Ureter (tissue), 1 donor: Measurements from ENCODE around the gene SCAF8. TPM values are rescaled to one million over a fixed set of nuclear protein-coding genes. Genes with fewer than 3 reads are reported as not detected.
"Not testable (repeated sequence)": the region's sequence is repeated elsewhere in the genome, so short reads cannot be mapped to it uniquely, and the experiment has no call there.

Experiments used
- DNase-seq: peaks from one replicate; pipeline ENCODE4 v3.0.0-alpha.2; 2020; ENCODE audit warnings: low spot score
- total RNA-seq: library from RNA; stranded (reverse); gene quantifications from one replicate; pipeline ENCODE4 v1.2.4, GENCODE V29; 2023
- donor health status: DM: yes; HTN: yes; CAD: no.

SCAF8 gene, protein sequence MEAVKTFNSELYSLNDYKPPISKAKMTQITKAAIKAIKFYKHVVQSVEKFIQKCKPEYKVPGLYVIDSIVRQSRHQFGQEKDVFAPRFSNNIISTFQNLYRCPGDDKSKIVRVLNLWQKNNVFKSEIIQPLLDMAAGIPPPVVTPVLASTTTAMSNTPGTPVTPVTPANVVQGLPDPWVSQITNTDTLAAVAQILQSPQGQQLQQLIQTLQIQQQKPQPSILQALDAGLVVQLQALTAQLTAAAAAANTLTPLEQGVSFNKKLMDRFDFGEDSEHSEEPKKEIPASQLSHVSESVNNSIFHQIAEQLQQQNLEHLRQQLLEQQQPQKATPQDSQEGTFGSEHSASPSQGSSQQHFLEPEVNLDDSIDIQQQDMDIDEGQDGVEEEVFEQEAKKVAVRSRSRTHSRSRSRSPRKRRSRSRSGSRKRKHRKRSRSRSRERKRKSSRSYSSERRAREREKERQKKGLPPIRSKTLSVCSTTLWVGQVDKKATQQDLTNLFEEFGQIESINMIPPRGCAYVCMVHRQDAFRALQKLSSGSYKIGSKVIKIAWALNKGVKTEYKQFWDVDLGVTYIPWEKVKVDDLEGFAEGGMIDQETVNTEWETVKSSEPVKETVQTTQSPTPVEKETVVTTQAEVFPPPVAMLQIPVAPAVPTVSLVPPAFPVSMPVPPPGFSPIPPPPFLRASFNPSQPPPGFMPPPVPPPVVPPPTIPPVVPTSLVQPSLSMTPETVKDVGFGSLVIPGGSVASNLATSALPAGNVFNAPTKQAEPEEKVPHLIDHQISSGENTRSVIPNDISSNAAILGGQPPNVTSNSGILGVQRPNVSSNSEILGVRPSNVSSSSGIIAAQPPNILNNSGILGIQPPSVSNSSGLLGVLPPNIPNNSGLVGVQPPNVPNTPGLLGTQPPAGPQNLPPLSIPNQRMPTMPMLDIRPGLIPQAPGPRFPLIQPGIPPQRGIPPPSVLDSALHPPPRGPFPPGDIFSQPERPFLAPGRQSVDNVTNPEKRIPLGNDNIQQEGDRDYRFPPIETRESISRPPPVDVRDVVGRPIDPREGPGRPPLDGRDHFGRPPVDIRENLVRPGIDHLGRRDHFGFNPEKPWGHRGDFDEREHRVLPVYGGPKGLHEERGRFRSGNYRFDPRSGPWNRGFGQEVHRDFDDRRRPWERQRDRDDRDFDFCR (N-terminal part only)
- 73.3 TPM for total RNA-seq

GRCh38 chr6:154733183-154733625 is at the start of gene SCAF8:
Gene SCAF8 (plus strand): TSS chr6:154733416. CDS start chr6:154733901, 485 bp downstream.
- DNase-seq, result peak; percentile 80

GRCh38 chr6:154683756-154684523 is 49.3 kb upstream of the SCAF8 start:
- DNase-seq, result no peak

DNA sequence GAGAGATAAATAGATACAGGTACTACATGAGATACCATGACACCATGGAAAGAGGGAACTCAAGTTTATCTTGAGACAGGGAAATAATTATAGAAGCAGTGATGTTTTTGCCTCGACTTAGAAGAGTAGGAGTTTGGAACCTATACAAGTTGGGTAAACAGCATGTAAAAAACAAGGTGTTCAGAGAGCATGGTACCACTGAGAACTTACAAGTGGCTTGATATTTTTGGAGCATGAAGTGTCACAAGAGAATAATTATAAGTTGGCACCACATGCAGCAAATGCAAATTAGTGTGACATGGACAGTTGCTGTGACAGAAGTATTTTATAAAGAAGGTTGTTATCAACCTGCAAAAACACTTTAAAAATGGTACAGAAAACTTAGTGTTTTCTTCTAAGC is 47.1 kb upstream of the SCAF8 start:
- DNase-seq, result no peak

GRCh38 chr6:154689493-154690255 is 43.5 kb upstream of the SCAF8 start:
- no peak for DNase-seq

DNA sequence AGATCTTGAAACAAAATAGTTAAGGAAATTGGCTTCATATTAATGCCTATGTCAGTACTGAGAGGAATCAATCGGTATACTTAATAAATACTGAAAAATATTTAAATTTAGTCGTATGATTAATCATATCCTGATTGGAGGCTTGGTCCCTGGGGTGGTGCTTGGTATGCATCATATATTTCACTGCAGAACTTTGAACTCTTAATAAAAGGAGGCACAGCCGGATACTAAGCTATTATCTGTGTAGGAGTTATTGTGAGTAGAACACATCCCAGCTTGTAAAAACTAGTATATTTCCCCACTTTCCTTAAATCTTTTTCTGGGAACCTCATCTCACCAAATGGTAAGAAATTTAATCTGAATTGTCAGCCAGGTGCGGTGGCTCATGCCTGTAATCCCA is 42.4 kb upstream of the SCAF8 start:
- no peak for DNase-seq

DNA sequence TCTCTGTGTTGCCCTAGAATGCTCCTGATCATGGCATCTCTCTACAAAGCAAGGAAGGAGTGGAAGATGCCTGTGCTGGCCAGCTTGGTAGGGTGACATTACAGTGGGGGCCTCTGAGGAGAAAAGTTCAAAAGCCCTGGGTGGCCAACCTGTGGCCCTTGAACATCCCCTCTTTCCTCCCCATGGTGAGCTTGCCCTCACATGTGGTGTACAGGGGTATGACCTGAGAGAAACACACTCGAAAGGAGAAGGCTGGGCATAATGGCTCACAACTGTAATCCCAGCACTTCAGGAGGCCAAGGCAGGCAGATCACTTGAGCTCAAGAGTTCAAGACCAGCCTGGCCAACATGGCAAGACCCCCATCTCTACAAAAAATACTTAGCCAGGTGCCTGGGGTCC is 36.6 kb upstream of the SCAF8 start:
- no peak for DNase-seq

DNA sequence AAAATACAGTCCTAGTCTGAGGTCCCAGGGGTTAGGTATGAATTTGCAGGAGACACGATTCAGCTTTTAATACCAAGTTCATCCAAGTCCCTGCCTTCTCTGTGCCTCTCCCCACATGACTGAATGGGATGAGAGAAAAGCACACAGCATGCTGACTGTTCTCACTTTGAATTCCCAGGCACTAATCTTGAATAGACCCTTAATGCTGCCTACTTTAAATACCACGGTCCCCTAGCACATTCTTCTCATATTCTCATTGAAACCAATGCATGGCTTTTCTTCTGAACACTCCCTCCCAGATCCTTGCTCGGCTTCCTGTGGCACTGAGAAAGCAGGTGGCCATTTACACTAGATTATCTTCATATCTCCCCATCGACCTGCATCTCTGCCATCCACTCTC is 30.1 kb upstream of the SCAF8 start:
- DNase-seq, result no peak

DNA sequence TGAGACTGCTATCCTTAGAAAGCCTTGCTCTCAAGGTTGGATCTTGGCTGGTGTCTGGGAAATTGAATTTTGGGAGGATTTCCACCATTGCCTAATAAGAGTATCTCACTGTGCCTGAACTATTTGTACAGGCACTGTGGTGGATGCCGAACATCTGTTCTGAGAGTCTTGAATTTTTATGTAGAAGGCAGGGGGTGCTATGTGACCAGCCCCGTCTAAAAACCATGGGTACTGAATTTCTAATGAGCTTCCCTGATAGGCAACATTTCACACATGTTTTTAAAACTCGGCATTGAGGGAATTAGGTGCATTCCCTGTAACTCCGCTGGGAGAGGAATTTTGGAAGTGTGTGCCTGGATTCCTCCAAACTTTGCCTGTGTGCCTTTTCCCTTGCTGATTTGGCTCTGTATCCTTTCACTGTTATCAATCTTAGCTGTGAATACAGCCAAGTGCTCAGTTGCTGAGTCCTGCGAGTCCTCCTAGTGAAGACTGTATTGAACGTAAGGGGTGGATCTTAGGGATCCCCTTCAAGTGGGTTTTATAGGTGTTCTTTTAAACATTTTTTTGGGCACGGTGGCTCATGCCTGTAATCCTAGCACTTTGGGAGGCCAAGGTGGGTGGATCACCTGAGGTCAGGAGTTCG is 27.6 kb upstream of the SCAF8 start:
- no peak for DNase-seq

DNA sequence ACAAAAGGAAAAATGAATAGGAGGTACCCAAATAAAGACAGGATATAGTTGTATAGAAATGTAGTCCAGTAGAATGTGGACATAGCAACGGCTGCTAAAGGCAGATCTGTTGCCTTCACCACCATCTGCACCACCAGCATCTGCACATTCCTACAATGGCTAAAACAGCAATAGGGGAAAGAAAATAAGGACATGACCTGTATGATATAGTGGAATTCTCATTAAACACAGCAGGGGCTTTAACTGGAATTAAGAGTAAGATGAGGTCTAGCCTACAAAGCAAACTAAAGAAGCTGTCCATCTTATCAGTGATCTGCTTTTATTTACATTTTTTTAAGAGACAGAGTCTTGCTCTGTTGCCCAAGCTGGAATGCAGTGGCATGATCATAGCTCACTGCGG is 26.8 kb upstream of the SCAF8 start:
- DNase-seq, result no peak

GRCh38 chr6:154709621-154710020 is 23.6 kb upstream of the SCAF8 start:
- no peak for DNase-seq

DNA sequence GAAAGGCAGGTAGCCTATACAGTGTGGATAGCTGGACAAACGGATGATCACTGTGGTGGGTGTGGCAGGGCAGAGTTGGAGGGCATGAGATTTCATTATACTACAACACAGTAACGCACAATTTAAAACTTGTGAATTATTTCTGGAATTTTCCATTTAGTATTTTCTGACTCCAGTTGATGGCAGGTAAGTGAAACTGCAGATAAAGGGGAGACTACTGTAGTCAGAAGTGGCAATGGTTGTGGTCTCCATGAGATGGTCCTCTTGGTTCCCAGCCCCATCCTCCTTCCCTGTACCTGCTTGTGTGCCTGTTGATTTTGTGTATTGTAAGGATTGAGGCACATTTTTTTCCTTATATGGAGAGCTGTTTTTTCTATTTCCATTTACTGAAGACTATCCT is 22.5 kb upstream of the SCAF8 start:
- no peak for DNase-seq

DNA sequence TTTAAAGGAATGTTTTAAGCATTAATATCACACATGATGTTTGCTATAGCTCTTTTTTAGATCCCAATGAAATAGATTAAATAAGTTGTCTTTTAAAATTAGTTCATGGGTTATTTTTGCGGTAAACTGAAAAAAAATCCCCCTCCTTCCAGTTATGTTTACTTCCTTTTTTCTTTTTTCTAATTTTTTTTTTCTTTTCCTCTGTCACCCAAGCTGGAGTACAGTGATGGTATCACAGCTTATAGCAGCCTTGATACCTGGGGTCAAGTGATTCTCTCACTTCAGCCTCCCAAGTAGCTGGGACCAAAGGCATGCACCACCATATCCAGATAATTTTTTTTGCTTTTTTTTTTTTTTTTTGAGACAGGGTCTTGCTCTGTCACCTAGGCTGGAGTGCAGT is 17.8 kb upstream of the SCAF8 start:
- DNase-seq, result no peak

DNA sequence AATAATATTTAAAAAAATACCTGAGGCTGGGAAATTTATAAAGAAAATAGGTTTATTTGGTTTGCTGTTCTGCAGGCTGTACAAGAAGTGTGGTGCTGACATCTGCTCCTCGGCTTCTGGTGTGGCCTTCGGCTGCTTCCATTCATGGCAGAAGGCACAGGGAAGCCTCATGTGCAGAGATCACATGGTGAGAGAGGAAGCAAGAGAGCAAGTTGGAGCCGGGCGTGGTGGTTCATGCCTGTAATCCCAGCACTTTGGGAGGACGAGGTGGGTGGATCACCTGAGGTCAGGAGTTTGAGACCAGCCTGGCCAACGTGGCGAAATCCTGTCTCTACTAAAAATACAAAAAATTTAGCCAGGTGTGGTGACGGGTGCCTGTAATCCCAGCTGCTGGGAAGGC is 16.9 kb upstream of the SCAF8 start:
- DNase-seq, result not testable (repeated sequence)

GRCh38 chr6:154719433-154719832 is 13.8 kb upstream of the SCAF8 start:
- no peak for DNase-seq

- DNase-seq, result no peak
Measured at GRCh38 chr6:154719854-154720253, 13.4 kb upstream of the SCAF8 start.

- DNase-seq, result no peak
Measured at GRCh38 chr6:154721460-154721859, 11.8 kb upstream of the SCAF8 start.

- no peak for DNase-seq
Measured at GRCh38 chr6:154726887-154727286, 6.3 kb upstream of the SCAF8 start.

DNA sequence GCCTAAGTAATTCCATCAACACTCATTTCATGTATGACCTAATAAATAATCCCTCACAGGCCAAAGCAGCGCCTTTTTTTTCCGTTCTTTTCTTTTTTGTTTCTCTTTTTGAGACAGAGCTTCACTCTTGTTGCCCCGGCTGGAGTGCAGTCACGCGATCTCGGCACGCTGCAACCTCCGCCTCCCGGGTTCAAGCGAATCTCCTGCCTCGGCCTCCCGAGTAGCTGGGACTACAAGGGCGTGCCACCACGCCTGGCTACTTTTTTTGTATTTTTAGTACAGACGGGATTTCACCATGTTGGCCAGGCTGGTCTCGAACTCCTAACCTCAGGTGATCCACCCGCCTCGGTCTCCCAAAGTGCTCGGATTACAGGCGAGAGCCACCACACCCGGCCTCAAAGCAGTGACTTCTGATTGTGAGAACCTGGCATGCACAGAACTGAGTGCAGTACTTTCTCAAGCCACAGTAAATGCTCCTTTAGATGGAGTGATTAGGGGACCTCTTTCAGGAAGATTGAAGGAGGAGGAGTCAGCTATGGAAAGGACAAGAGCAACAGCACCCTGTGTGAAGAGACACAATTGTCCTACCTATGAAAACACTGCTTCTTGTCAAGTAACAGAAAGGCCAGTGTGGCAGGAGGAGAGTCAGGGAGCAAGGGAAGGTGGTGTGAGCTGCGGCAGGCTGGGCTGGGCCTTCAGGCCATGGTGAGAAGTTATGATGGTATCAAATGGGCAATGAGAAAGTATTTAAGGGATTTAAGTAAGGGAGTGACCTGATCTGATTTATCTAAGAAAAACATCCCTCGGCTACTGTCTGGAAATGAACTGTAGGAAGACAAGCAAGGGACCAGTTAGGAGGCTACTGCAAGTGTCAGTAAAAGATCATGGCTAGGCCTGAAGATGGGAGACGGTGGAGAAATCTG is 1.7 kb upstream of the SCAF8 start:
- no peak for DNase-seq

DNA sequence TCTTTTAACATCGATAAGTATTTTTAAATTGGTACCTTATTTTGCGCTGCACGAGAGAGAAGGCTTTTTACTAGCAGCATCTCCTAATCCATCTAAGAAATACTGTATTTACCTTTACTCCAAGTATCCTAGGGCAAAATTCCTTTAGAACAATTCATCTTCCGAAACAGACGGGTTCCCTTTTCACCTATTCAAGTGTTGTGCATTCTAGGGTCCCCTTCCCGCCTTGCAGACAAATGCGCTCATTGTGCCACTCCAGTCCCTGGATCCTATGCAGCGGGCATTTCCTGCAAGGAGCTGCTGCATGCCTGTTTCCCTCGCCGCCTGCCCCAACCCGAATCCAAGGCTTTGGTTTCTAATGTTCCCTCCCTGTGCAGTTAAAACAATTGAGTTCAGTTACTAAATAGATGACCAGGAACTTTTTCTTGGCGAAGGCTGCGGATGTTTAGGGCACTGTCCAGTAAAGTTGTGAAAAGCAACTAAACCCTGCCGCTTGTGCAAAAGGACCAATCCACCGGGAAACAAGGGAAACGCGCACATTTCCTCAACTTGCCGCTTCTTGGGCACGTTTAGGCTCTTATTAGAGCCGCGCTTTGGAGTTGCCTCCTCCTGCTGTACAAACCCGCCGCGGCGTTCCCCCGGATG is 556 bp upstream of the SCAF8 start:
- peak; percentile 49 for DNase-seq
